ENCODE data around the gene LILRB2.

LILRB2 gene

GRCh38 chr19:54262066-54262465, 18.8 kb downstream of the LILRB2 start:
- Histone ChIP-seq H3K27ac (ENCODE audit: low read length, poor library complexity, severe bottlenecking) (no peak overlapping the region), H3K27me3 (ENCODE audit: control insufficient read depth in 1 of 2, insufficient read depth in 1 of 2, low read length in 2 of 2) (peaks cover 12 to 21% of the 10 kb centered on the region in 2 experiments), H2BK5ac (ENCODE audit: low read depth, low read length, poor library complexity, severe bottlenecking) (no peak overlapping the region), H3K18ac (ENCODE audit: low read depth in 1 of 2, low read length in 2 of 2) (no peak overlapping the region), H3K23ac (ENCODE audit: low read length in 2 of 2) (no peak overlapping the region), H3K4me2 (ENCODE audit: low read length, poor library complexity, severe bottlenecking) (no peak overlapping the region), H2BK15ac (ENCODE audit: low read depth, poor library complexity, severe bottlenecking) (no peak overlapping the region), H3K79me1 (replicated peaks; ENCODE audit: low read length, poor library complexity, severe bottlenecking) (no peaks in the 10 kb centered on the region), H4K91ac (ENCODE audit: low read length) (no peak overlapping the region), H3K9ac (ENCODE audit: low read length) (no peak overlapping the region), H4K8ac (ENCODE audit: low read length) (no peak overlapping the region), H2BK12ac (ENCODE audit: low read length in 2 of 2) (no peak overlapping the region), H3K4ac (ENCODE audit: low read depth in 1 of 2, low read length in 2 of 2) (no peak overlapping the region), H3K4me3 (ENCODE audit: insufficient read depth in 1 of 2, low read depth in 1 of 2, low read length in 2 of 2) (no peak overlapping the region), H3K36me3 (ENCODE audit: control insufficient read depth in 1 of 2, insufficient read depth in 2 of 2, low read depth in 1 of 2, low read length in 2 of 2) (no peaks in the 10 kb centered on the region), H2AFZ (ENCODE audit: low read depth, low read length) (no peak overlapping the region), H3K4me1 (ENCODE audit: control insufficient read depth, insufficient read depth, low read depth, low read length) (no peaks in the 10 kb centered on the region), H2BK120ac (ENCODE audit: low read depth, low read length) (no peak overlapping the region), H3K9me3 (ENCODE audit: control insufficient read depth, low read length) (no peaks in the 10 kb centered on the region), H3K14ac (ENCODE audit: low read length in 2 of 2) (no peak overlapping the region), H2AK5ac (ENCODE audit: low read length, severe bottlenecking) (no peak overlapping the region)
- no peak for DNase-seq
- WGBS, result 80% methylated on average over 11 of the region's 11 CpGs

- Histone ChIP-seq H4K8ac (ENCODE audit: low read length) (no peak within 1 kb of the TSS), H3K14ac (ENCODE audit: low read length in 2 of 2) (no peak within 1 kb of the TSS), H3K9ac (ENCODE audit: low read length) (no peak within 1 kb of the TSS), H3K27ac (ENCODE audit: low read length, poor library complexity, severe bottlenecking) (no peak within 1 kb of the TSS), H2BK12ac (ENCODE audit: low read length in 2 of 2) (no peak within 1 kb of the TSS), H3K36me3 (ENCODE audit: control insufficient read depth in 1 of 2, insufficient read depth in 2 of 2, low read depth in 1 of 2, low read length in 2 of 2) (no peaks in the 10 kb centered on the region), H3K4me3 (ENCODE audit: insufficient read depth in 1 of 2, low read depth in 1 of 2, low read length in 2 of 2) (no peak within 1 kb of the TSS), H2AFZ (ENCODE audit: low read depth, low read length) (no peak within 1 kb of the TSS), H3K23ac (ENCODE audit: low read length in 2 of 2) (no peak within 1 kb of the TSS), H3K27me3 (ENCODE audit: control insufficient read depth in 1 of 2, insufficient read depth in 1 of 2, low read length in 2 of 2) (peaks cover 23 to 59% of the 10 kb centered on the region in 2 experiments), H2AK5ac (ENCODE audit: low read length, severe bottlenecking) (no peak within 1 kb of the TSS), H4K91ac (ENCODE audit: low read length) (no peak within 1 kb of the TSS), H2BK5ac (ENCODE audit: low read depth, low read length, poor library complexity, severe bottlenecking) (no peak within 1 kb of the TSS), H3K79me1 (replicated peaks; ENCODE audit: low read length, poor library complexity, severe bottlenecking) (no peaks in the 10 kb centered on the region), H3K4ac (ENCODE audit: low read depth in 1 of 2, low read length in 2 of 2) (no peak within 1 kb of the TSS), H3K18ac (ENCODE audit: low read depth in 1 of 2, low read length in 2 of 2) (no peak within 1 kb of the TSS), H2BK120ac (ENCODE audit: low read depth, low read length) (no peak within 1 kb of the TSS), H3K4me1 (ENCODE audit: control insufficient read depth, insufficient read depth, low read depth, low read length) (no peaks in the 10 kb centered on the region), H3K4me2 (ENCODE audit: low read length, poor library complexity, severe bottlenecking) (no peak within 1 kb of the TSS), H2BK15ac (ENCODE audit: low read depth, poor library complexity, severe bottlenecking) (no peak within 1 kb of the TSS), H3K9me3 (ENCODE audit: control insufficient read depth, low read length) (no peaks in the 10 kb centered on the region)
- 88% methylated on average over 9 of the region's 9 CpGs for WGBS
- no peak for DNase-seq
Observed at GRCh38 chr19:54257116-54257480, 23.8 kb downstream of the LILRB2 start, which contains the start of gene LILRB5. TSS of gene LILRB5 (minus strand) at chr19:54257273. CDS start at chr19:54257193, 80 bp downstream.

- H4K8ac ChIP-seq (ENCODE audit: low read length), result no peak overlapping the region
- no peak overlapping the region for H2AK5ac ChIP-seq (ENCODE audit: low read length, severe bottlenecking)
- no peak overlapping the region for H3K14ac ChIP-seq (ENCODE audit: low read length in 2 of 2)
- no peak overlapping the region for H2AFZ ChIP-seq (ENCODE audit: low read depth, low read length)
- H4K91ac ChIP-seq (ENCODE audit: low read length), result no peak overlapping the region
- no peak overlapping the region for H3K4me3 ChIP-seq (ENCODE audit: insufficient read depth in 1 of 2, low read depth in 1 of 2, low read length in 2 of 2)
- no peak overlapping the region for H3K4ac ChIP-seq (ENCODE audit: low read depth in 1 of 2, low read length in 2 of 2)
- no peaks in the 10 kb centered on the region for H3K4me1 ChIP-seq (ENCODE audit: control insufficient read depth, insufficient read depth, low read depth, low read length)
- no peak overlapping the region for H2BK12ac ChIP-seq (ENCODE audit: low read length in 2 of 2)
- H3K79me1 ChIP-seq (replicated peaks; ENCODE audit: low read length, poor library complexity, severe bottlenecking), result no peaks in the 10 kb centered on the region
- no peaks in the 10 kb centered on the region for H3K36me3 ChIP-seq (ENCODE audit: control insufficient read depth in 1 of 2, insufficient read depth in 2 of 2, low read depth in 1 of 2, low read length in 2 of 2)
- no peak overlapping the region for H3K9ac ChIP-seq (ENCODE audit: low read length)
- H3K27me3 ChIP-seq (ENCODE audit: control insufficient read depth in 1 of 2, insufficient read depth in 1 of 2, low read length in 2 of 2), result peaks cover 24 to 61% of the 10 kb centered on the region in 2 experiments
- no peak overlapping the region for H2BK5ac ChIP-seq (ENCODE audit: low read depth, low read length, poor library complexity, severe bottlenecking)
- H3K27ac ChIP-seq (ENCODE audit: low read length, poor library complexity, severe bottlenecking), result no peak overlapping the region
- no peak overlapping the region for H3K23ac ChIP-seq (ENCODE audit: low read length in 2 of 2)
- H2BK15ac ChIP-seq (ENCODE audit: low read depth, poor library complexity, severe bottlenecking), result no peak overlapping the region
- H3K9me3 ChIP-seq (ENCODE audit: control insufficient read depth, low read length), result no peaks in the 10 kb centered on the region
- H3K4me2 ChIP-seq (ENCODE audit: low read length, poor library complexity, severe bottlenecking), result no peak overlapping the region
- H2BK120ac ChIP-seq (ENCODE audit: low read depth, low read length), result no peak overlapping the region
- DNase-seq, result no peak
- 79% methylated on average over 16 of the region's 19 CpGs for WGBS
- H3K18ac ChIP-seq (ENCODE audit: low read depth in 1 of 2, low read length in 2 of 2), result no peak overlapping the region
Observed at GRCh38 chr19:54256250-54257115, 24.4 kb downstream of the LILRB2 start.

- Histone ChIP-seq H2BK5ac (ENCODE audit: low read depth, low read length, poor library complexity, severe bottlenecking) (no peak overlapping the region), H2AFZ (ENCODE audit: low read depth, low read length) (no peak overlapping the region), H3K79me1 (replicated peaks; ENCODE audit: low read length, poor library complexity, severe bottlenecking) (no peaks in the 10 kb centered on the region), H3K9me3 (ENCODE audit: control insufficient read depth, low read length) (no peaks in the 10 kb centered on the region), H3K9ac (ENCODE audit: low read length) (no peak overlapping the region), H3K4ac (ENCODE audit: low read depth in 1 of 2, low read length in 2 of 2) (no peak overlapping the region), H2BK15ac (ENCODE audit: low read depth, poor library complexity, severe bottlenecking) (no peak overlapping the region), H3K27me3 (ENCODE audit: control insufficient read depth in 1 of 2, insufficient read depth in 1 of 2, low read length in 2 of 2) (peaks cover 24 to 58% of the 10 kb centered on the region in 2 experiments), H4K8ac (ENCODE audit: low read length) (no peak overlapping the region), H3K23ac (ENCODE audit: low read length in 2 of 2) (no peak overlapping the region), H3K18ac (ENCODE audit: low read depth in 1 of 2, low read length in 2 of 2) (no peak overlapping the region), H3K4me3 (ENCODE audit: insufficient read depth in 1 of 2, low read depth in 1 of 2, low read length in 2 of 2) (no peak overlapping the region), H2AK5ac (ENCODE audit: low read length, severe bottlenecking) (no peak overlapping the region), H2BK120ac (ENCODE audit: low read depth, low read length) (no peak overlapping the region), H3K36me3 (ENCODE audit: control insufficient read depth in 1 of 2, insufficient read depth in 2 of 2, low read depth in 1 of 2, low read length in 2 of 2) (no peaks in the 10 kb centered on the region), H3K14ac (ENCODE audit: low read length in 2 of 2) (no peak overlapping the region), H2BK12ac (ENCODE audit: low read length in 2 of 2) (no peak overlapping the region), H4K91ac (ENCODE audit: low read length) (no peak overlapping the region), H3K27ac (ENCODE audit: low read length, poor library complexity, severe bottlenecking) (no peak overlapping the region), H3K4me1 (ENCODE audit: control insufficient read depth, insufficient read depth, low read depth, low read length) (no peaks in the 10 kb centered on the region), H3K4me2 (ENCODE audit: low read length, poor library complexity, severe bottlenecking) (no peak overlapping the region)
- no peak for DNase-seq
- 62% methylated on average over 26 of the region's 26 CpGs for WGBS
Observed at GRCh38 chr19:54255105-54255775, 25.7 kb downstream of the LILRB2 start.

Data from mesenchymal stem cell (in vitro differentiated cells and primary cell).